ENCODE data around the gene C1S.
"Not testable (repeated sequence)": the region's sequence is repeated elsewhere in the genome, so short reads cannot be mapped to it uniquely, and the experiment has no call there.

Gene C1S

GRCh38 chr12:7046383-7047105 is 14.0 kb upstream of the C1S start:
- DNase-seq (ENCODE audit: low read depth) = no peak

- no peak for DNase-seq (ENCODE audit: low read depth)
Measured at GRCh38 chr12:7047306-7047705, 13.2 kb upstream of the C1S start.

- not testable (repeated sequence) for DNase-seq (ENCODE audit: low read depth)
Measured at GRCh38 chr12:7049445-7049951, 11.0 kb upstream of the C1S start.

- DNase-seq (ENCODE audit: low read depth) = not testable (repeated sequence)
Measured at GRCh38 chr12:7049973-7050372, 10.5 kb upstream of the C1S start.

- no peak for DNase-seq (ENCODE audit: low read depth)
Measured at GRCh38 chr12:7054925-7055324, 5.6 kb upstream of the C1S start.

GRCh38 chr12:7055736-7056135 is 4.8 kb upstream of the C1S start:
- not testable (repeated sequence) for DNase-seq (ENCODE audit: low read depth)

GRCh38 chr12:7058163-7058845 is 2.2 kb upstream of the C1S start:
- no peak for DNase-seq (ENCODE audit: low read depth)

- DNase-seq (ENCODE audit: low read depth) = no peak
Measured at GRCh38 chr12:7058850-7059395, 1.6 kb upstream of the C1S start.

GRCh38 chr12:7059780-7060179 is 738 bp upstream of the C1S start:
- DNase-seq (ENCODE audit: low read depth) = no peak

GRCh38 chr12:7061138-7061537 is 620 bp downstream of the C1S start:
- no peak for DNase-seq (ENCODE audit: low read depth)

- DNase-seq (ENCODE audit: low read depth) = no peak
Measured at GRCh38 chr12:7061596-7061995, 1.1 kb downstream of the C1S start.

- DNase-seq (ENCODE audit: low read depth) = no peak
Measured at GRCh38 chr12:7064516-7064915, 4.0 kb downstream of the C1S start.

GRCh38 chr12:7065073-7065623 is 4.6 kb downstream of the C1S start:
- DNase-seq (ENCODE audit: low read depth) = no peak

- DNase-seq (ENCODE audit: low read depth) = no peak
Measured at GRCh38 chr12:7066596-7066995, 6.1 kb downstream of the C1S start.

GRCh38 chr12:7067096-7067495 is 6.6 kb downstream of the C1S start:
- DNase-seq (ENCODE audit: low read depth) = no peak

GRCh38 chr12:7068240-7068993 is 7.9 kb downstream of the C1S start:
- DNase-seq (ENCODE audit: low read depth) = no peak

- DNase-seq (ENCODE audit: low read depth) = no peak
Measured at GRCh38 chr12:7068994-7069346, 8.5 kb downstream of the C1S start.

- no peak for DNase-seq (ENCODE audit: low read depth)
Measured at GRCh38 chr12:7069386-7069785, 8.9 kb downstream of the C1S start.

GRCh38 chr12:7072035-7072434 is 11.5 kb downstream of the C1S start:
- no peak for DNase-seq (ENCODE audit: low read depth)

- no peak for DNase-seq (ENCODE audit: low read depth)
Measured at GRCh38 chr12:7072554-7072953, 12.0 kb downstream of the C1S start.

- DNase-seq (ENCODE audit: low read depth) = no peak
Measured at GRCh38 chr12:7073946-7074345, 13.4 kb downstream of the C1S start.

GRCh38 chr12:7075518-7075917 is 15.0 kb downstream of the C1S start:
- DNase-seq (ENCODE audit: low read depth) = no peak

All from activated T-cell treated with anti-CD3 and anti-CD28 coated beads for 48 hours (primary cell).